ENCODE results near the gene FHOD1.

FHOD1 gene

GRCh38 chr16:67263201-67263600 lies 15.9 kb upstream of the FHOD1 start:
- no peak for DNase-seq
- Mint-ChIP-seq H3K4me3 (no peak overlapping the region), H3K27me3 (peaks cover 3% of the 10 kb centered on the region), H3K4me1 (ENCODE audit: low read depth) (peaks cover 2% of the 10 kb centered on the region), H3K36me3 (ENCODE audit: low read depth) (no peaks in the 10 kb centered on the region), H3K27ac (no peak overlapping the region), H3K9me3 (no peaks in the 10 kb centered on the region)

- Mint-ChIP-seq H3K4me1 (ENCODE audit: low read depth) (peaks cover 2% of the 10 kb centered on the region), H3K27ac (no peak overlapping the region), H3K4me3 (no peak overlapping the region), H3K36me3 (ENCODE audit: low read depth) (no peaks in the 10 kb centered on the region), H3K27me3 (peaks cover 3% of the 10 kb centered on the region), H3K9me3 (no peaks in the 10 kb centered on the region)
- DNase-seq, result no peak
Measured at GRCh38 chr16:67260426-67261063, 13.3 kb upstream of the FHOD1 start.

GRCh38 chr16:67259705-67260104 lies 12.4 kb upstream of the FHOD1 start:
- Mint-ChIP-seq H3K9me3 (no peaks in the 10 kb centered on the region), H3K4me1 (ENCODE audit: low read depth) (peaks cover 2% of the 10 kb centered on the region), H3K36me3 (ENCODE audit: low read depth) (peaks cover 2% of the 10 kb centered on the region), H3K4me3 (no peak overlapping the region), H3K27ac (no peak overlapping the region), H3K27me3 (peaks cover 3% of the 10 kb centered on the region)
- DNase-seq, result no peak

GRCh38 chr16:67258161-67258835 lies 11.0 kb upstream of the FHOD1 start:
- Mint-ChIP-seq H3K4me1 (ENCODE audit: low read depth) (peaks cover 2% of the 10 kb centered on the region), H3K9me3 (no peaks in the 10 kb centered on the region), H3K27ac (no peak overlapping the region), H3K36me3 (ENCODE audit: low read depth) (peaks cover 2% of the 10 kb centered on the region), H3K27me3 (peaks cover 3% of the 10 kb centered on the region), H3K4me3 (no peak overlapping the region)
- no peak for DNase-seq

- H3K27me3 Mint-ChIP-seq, result peaks cover 3% of the 10 kb centered on the region
- H3K36me3 Mint-ChIP-seq (ENCODE audit: low read depth), result peaks cover 2% of the 10 kb centered on the region
- peaks cover 2% of the 10 kb centered on the region for H3K4me1 Mint-ChIP-seq (ENCODE audit: low read depth)
- DNase-seq, result no peak
- H3K27ac Mint-ChIP-seq, result no peak overlapping the region
- H3K9me3 Mint-ChIP-seq, result no peaks in the 10 kb centered on the region
- H3K4me3 Mint-ChIP-seq, result no peak overlapping the region
Measured at GRCh38 chr16:67257486-67258160, 10.3 kb upstream of the FHOD1 start.

GRCh38 chr16:67256701-67257230 lies 9.5 kb upstream of the FHOD1 start:
- no peaks in the 10 kb centered on the region for H3K9me3 Mint-ChIP-seq
- H3K4me1 Mint-ChIP-seq (ENCODE audit: low read depth), result peaks cover 2% of the 10 kb centered on the region
- DNase-seq, result no peak
- no peak overlapping the region for H3K27ac Mint-ChIP-seq
- H3K4me3 Mint-ChIP-seq, result no peak overlapping the region
- peaks cover 3% of the 10 kb centered on the region for H3K27me3 Mint-ChIP-seq
- peaks cover 2% of the 10 kb centered on the region for H3K36me3 Mint-ChIP-seq (ENCODE audit: low read depth)

GRCh38 chr16:67255553-67256221 lies 8.4 kb upstream of the FHOD1 start:
- no peaks in the 10 kb centered on the region for H3K4me1 Mint-ChIP-seq (ENCODE audit: low read depth)
- H3K4me3 Mint-ChIP-seq, result no peak overlapping the region

GRCh38 chr16:67254801-67255552 lies 7.7 kb upstream of the FHOD1 start:
- no peaks in the 10 kb centered on the region for H3K9me3 Mint-ChIP-seq
- peaks cover 4% of the 10 kb centered on the region for H3K4me1 Mint-ChIP-seq (ENCODE audit: low read depth)
- no peak overlapping the region for H3K27ac Mint-ChIP-seq
- DNase-seq, result no peak
- H3K36me3 Mint-ChIP-seq (ENCODE audit: low read depth), result peaks cover 2% of the 10 kb centered on the region
- H3K4me3 Mint-ChIP-seq, result no peak overlapping the region
- peaks cover 8% of the 10 kb centered on the region for H3K27me3 Mint-ChIP-seq

More at GRCh38 chr16:67255553-67256221, 8.4 kb upstream of the FHOD1 start:
- no peak overlapping the region for H3K27ac Mint-ChIP-seq
- H3K36me3 Mint-ChIP-seq (ENCODE audit: low read depth), result peaks cover 2% of the 10 kb centered on the region
- no peak for DNase-seq
- H3K27me3 Mint-ChIP-seq, result peaks cover 3% of the 10 kb centered on the region
- H3K9me3 Mint-ChIP-seq, result no peaks in the 10 kb centered on the region

- Mint-ChIP-seq H3K36me3 (ENCODE audit: low read depth) (peaks cover 2% of the 10 kb centered on the region), H3K9me3 (no peaks in the 10 kb centered on the region), H3K27me3 (peaks cover 12% of the 10 kb centered on the region), H3K4me1 (ENCODE audit: low read depth) (peaks cover 21% of the 10 kb centered on the region), H3K4me3 (no peak overlapping the region), H3K27ac (no peak overlapping the region)
- no peak for DNase-seq
Measured at GRCh38 chr16:67252609-67253497, 5.6 kb upstream of the FHOD1 start.

GRCh38 chr16:67250045-67250327 lies 2.7 kb upstream of the FHOD1 start:
- Mint-ChIP-seq H3K27ac (no peak overlapping the region), H3K27me3 (peaks cover 12% of the 10 kb centered on the region), H3K4me3 (peak overlapping the region; percentile 79), H3K36me3 (ENCODE audit: low read depth) (peaks cover 11% of the 10 kb centered on the region), H3K9me3 (no peaks in the 10 kb centered on the region), H3K4me1 (ENCODE audit: low read depth) (peaks cover 35% of the 10 kb centered on the region)
- no peak for DNase-seq

- peaks cover 13% of the 10 kb centered on the region for H3K36me3 Mint-ChIP-seq (ENCODE audit: low read depth)
- no peak for DNase-seq
- H3K9me3 Mint-ChIP-seq, result no peaks in the 10 kb centered on the region
- peaks cover 12% of the 10 kb centered on the region for H3K27me3 Mint-ChIP-seq
- peak overlapping the region; percentile 79 for H3K4me3 Mint-ChIP-seq
- H3K27ac Mint-ChIP-seq, result peak overlapping the region; percentile 71
- H3K4me1 Mint-ChIP-seq (ENCODE audit: low read depth), result peaks cover 41% of the 10 kb centered on the region
Measured at GRCh38 chr16:67249178-67250044, 2.1 kb upstream of the FHOD1 start.

GRCh38 chr16:67248401-67249177 lies 1.3 kb upstream of the FHOD1 start, which contains the start of gene SLC9A5:
Gene SLC9A5 (plus strand): TSS chr16:67248979. CDS start chr16:67249015, 36 bp downstream.
- H3K9me3 Mint-ChIP-seq, result no peaks in the 10 kb centered on the region
- DNase-seq, result peak; percentile 69
- H3K4me3 Mint-ChIP-seq, result peak within 1 kb of the TSS; percentile 93
- H3K27ac Mint-ChIP-seq, result peak within 1 kb of the TSS; percentile 85
- H3K36me3 Mint-ChIP-seq (ENCODE audit: low read depth), result peaks cover 14% of the 10 kb centered on the region
- peaks cover 49% of the 10 kb centered on the region for H3K4me1 Mint-ChIP-seq (ENCODE audit: low read depth)
- peaks cover 12% of the 10 kb centered on the region for H3K27me3 Mint-ChIP-seq
